ENCODE results near the gene EYA2. TPM values are rescaled to one million over a fixed set of nuclear protein-coding genes. Genes with fewer than 3 reads are reported as not detected.

Gene EYA2
- total and polyA plus RNA-seq, 2 donors (not counting 1 experiment from before 2014, with no cell fraction given) = 1.1 to 2.8 TPM

DNA sequence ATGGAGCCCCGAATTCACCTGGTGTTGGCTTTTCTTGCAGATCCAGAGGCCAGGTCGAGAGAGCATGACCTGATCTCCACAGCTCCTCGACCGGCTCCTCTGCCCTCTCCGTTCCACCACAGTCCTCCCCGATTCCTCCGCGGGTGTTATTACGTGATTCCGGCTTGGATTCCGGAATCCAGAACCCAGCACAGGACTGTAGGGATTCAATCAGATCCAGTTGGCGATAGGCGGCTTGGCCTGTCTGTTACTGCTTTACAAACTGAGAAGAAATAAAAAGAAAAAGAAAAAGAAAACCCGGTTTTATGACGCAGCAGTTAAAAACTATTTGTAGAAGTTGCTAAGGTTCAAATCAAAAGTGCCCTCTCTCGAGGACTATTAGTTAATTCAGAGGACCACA, 222.7 kb downstream of the EYA2 start:
- Mint-ChIP-seq H3K27ac (no peak overlapping the region), H3K9me3 (ENCODE audit: insufficient read depth) (no peaks in the 10 kb centered on the region), H3K4me3 (no peak overlapping the region), H3K27me3 (peaks cover 29% of the 10 kb centered on the region), H3K4me1 (no peaks in the 10 kb centered on the region)
- H3K27ac ChIP-seq (ENCODE audit: low read length in 2 of 2) = no peak overlapping the region
- H3K9ac ChIP-seq (ENCODE audit: low read length) = no peak overlapping the region
- ChIA-PET POLR2A (no interaction called here), CTCF (no interaction called here)
- H3K4me3 ChIP-seq (ENCODE audit: control extremely low read depth in 1 of 5, extremely low read depth in 1 of 5, insufficient read depth in 1 of 5, low read depth in 2 of 5, low read length in 4 of 5) = no peak overlapping the region
- no peak overlapping the region for H2AFZ ChIP-seq (ENCODE audit: insufficient read depth, low read depth, low read length, poor library complexity, severe bottlenecking)
- H3K4me2 ChIP-seq (replicated peaks; ENCODE audit: low read depth, low read length, poor library complexity, severe bottlenecking) = no peak overlapping the region
- H3K4me1 ChIP-seq (ENCODE audit: control insufficient read depth in 2 of 2, insufficient read depth in 2 of 2, low read length in 2 of 2) = no peaks in the 10 kb centered on the region
- peaks cover 0 to 5% (median 0%) of the 10 kb centered on the region in 3 donors for H3K9me3 ChIP-seq (ENCODE audit: control extremely low read depth in 1 of 3, control insufficient read depth in 2 of 3, insufficient read depth in 1 of 3, low read length in 2 of 3)
- DNase-seq = no peak
- intact Hi-C loops (cut with micrococcal nuclease) = no loop called here
- no peaks in the 10 kb centered on the region for H3K27me3 ChIP-seq (replicated peaks in 1 of 4; ENCODE audit: control extremely low read depth in 1 of 4, control insufficient read depth in 3 of 4, insufficient read depth in 4 of 4, low read length in 3 of 4)
- H4K20me1 ChIP-seq (ENCODE audit: control insufficient read depth, insufficient read depth, low read length, poor library complexity, severe bottlenecking) = no peaks in the 10 kb centered on the region
- 86% methylated on average over 12 of the region's 16 CpGs for WGBS (ENCODE audit: insufficient coverage)
- H3K36me3 ChIP-seq (replicated peaks in 1 of 2; ENCODE audit: control extremely low read depth in 1 of 2, control insufficient read depth in 1 of 2, extremely low read depth in 1 of 2, insufficient read depth in 2 of 2, low read length in 1 of 2) = no peaks in the 10 kb centered on the region
- no peaks in the 10 kb centered on the region for H3K79me2 ChIP-seq (ENCODE audit: control insufficient read depth, insufficient read depth, low read length)
- TF ChIP-seq CTCF (IDR thresholded peaks at IDR 0.05) = no peak
- no peak for TF ChIP-seq EZH2 (IDR thresholded peaks at IDR 0.05; ENCODE audit: borderline replicate concordance, insufficient read depth, low read depth, low read length, poor library complexity, severe bottlenecking)
- no peak for ATAC-seq (ENCODE audit: low read depth)

GRCh38 chr20:47117773-47118172, 223.1 kb downstream of the EYA2 start:
- no peak for ATAC-seq (ENCODE audit: low read depth)
- H3K9me3 ChIP-seq (ENCODE audit: control extremely low read depth in 1 of 3, control insufficient read depth in 2 of 3, insufficient read depth in 1 of 3, low read length in 2 of 3) = peaks cover 0 to 5% (median 0%) of the 10 kb centered on the region in 3 donors
- H4K20me1 ChIP-seq (ENCODE audit: control insufficient read depth, insufficient read depth, low read length, poor library complexity, severe bottlenecking) = no peaks in the 10 kb centered on the region
- H3K4me1 ChIP-seq (ENCODE audit: control insufficient read depth in 2 of 2, insufficient read depth in 2 of 2, low read length in 2 of 2) = no peaks in the 10 kb centered on the region
- H3K4me3 ChIP-seq (ENCODE audit: control extremely low read depth in 1 of 5, extremely low read depth in 1 of 5, insufficient read depth in 1 of 5, low read depth in 2 of 5, low read length in 4 of 5) = no peak overlapping the region
- CTCF ChIA-PET = no interaction called here
- intact Hi-C loops (cut with micrococcal nuclease) = no loop called here
- H3K79me2 ChIP-seq (ENCODE audit: control insufficient read depth, insufficient read depth, low read length) = no peaks in the 10 kb centered on the region
- WGBS (ENCODE audit: insufficient coverage) = 43% methylated on average over 1 of the region's 4 CpGs
- Mint-ChIP-seq H3K4me1 (no peaks in the 10 kb centered on the region), H3K27ac (no peak overlapping the region), H3K4me3 (no peak overlapping the region), H3K9me3 (ENCODE audit: insufficient read depth) (no peaks in the 10 kb centered on the region), H3K27me3 (peaks cover 29% of the 10 kb centered on the region)
- H3K27me3 ChIP-seq (replicated peaks in 1 of 4; ENCODE audit: control extremely low read depth in 1 of 4, control insufficient read depth in 3 of 4, insufficient read depth in 4 of 4, low read length in 3 of 4) = no peaks in the 10 kb centered on the region
- DNase-seq = no peak
- H2AFZ ChIP-seq (ENCODE audit: insufficient read depth, low read depth, low read length, poor library complexity, severe bottlenecking) = no peak overlapping the region
- TF ChIP-seq EZH2 (IDR thresholded peaks at IDR 0.05; ENCODE audit: borderline replicate concordance, insufficient read depth, low read depth, low read length, poor library complexity, severe bottlenecking) (no peak), CTCF (IDR thresholded peaks at IDR 0.05) (no peak)
- H3K4me2 ChIP-seq (replicated peaks; ENCODE audit: low read depth, low read length, poor library complexity, severe bottlenecking) = no peak overlapping the region
- H3K27ac ChIP-seq (ENCODE audit: low read length in 2 of 2) = no peak overlapping the region
- no peaks in the 10 kb centered on the region for H3K36me3 ChIP-seq (replicated peaks in 1 of 2; ENCODE audit: control extremely low read depth in 1 of 2, control insufficient read depth in 1 of 2, extremely low read depth in 1 of 2, insufficient read depth in 2 of 2, low read length in 1 of 2)
- H3K9ac ChIP-seq (ENCODE audit: low read length) = no peak overlapping the region
- POLR2A ChIA-PET = no interaction called here

Data from B cell (primary cell).